GM12875 (cell line): ENCODE data around the gene PCCA.
"Not testable (repeated sequence)": the region's sequence is repeated elsewhere in the genome, so short reads cannot be mapped to it uniquely, and the experiment has no call there.

Source experiments
- H3K4me3 ChIP-seq: one replicate; pipeline ENCODE4 v1.5.1; 2011; ENCODE audit warnings: low read depth, low read length, control low read depth
- TF ChIP-seq, protein P1 (sequence below): IDR thresholded peaks from 2 replicates; pipeline ENCODE4 v1.5.1; 2011; ENCODE audit warnings: low read depth, mild to moderate bottlenecking, control low read depth, inconsistent platforms, low read length, moderate library complexity, borderline replicate concordance; ENCODE audit not compliant: insufficient read depth

The PCCA gene

DNA sequence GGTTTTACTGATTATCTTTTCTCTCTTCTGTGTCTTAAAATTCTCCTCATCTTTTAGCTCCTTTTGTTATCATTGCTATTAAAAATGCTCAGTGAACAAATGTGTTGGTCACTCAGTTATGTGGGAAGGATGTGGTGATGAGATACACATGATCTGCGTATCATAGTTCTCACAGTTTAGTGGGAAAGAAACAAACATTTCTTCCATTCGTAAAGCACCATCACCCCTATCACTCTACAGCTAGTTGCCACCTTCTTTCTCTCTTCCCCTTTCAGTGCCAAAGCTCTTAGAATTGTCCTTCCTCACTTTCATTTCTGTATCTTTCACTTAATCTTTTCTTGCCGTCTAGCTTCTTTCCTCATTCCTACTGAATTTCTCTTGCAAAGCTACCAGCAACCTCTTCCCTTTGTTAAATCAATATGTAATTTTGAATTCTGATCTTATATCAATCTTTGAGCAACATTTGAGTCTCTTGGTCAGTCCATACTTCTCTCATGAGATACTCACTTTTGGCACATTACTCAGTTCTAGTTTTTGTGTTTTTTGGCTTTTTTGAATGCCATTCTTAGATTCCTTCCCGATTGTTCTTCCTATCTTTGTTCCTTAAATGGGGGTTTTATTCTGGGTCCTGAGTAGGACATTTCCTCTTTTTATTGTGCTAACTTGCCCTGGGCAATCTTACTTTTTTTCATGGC, 122.3 kb downstream of the PCCA start:
- no peak overlapping the region for H3K4me3 ChIP-seq

DNA sequence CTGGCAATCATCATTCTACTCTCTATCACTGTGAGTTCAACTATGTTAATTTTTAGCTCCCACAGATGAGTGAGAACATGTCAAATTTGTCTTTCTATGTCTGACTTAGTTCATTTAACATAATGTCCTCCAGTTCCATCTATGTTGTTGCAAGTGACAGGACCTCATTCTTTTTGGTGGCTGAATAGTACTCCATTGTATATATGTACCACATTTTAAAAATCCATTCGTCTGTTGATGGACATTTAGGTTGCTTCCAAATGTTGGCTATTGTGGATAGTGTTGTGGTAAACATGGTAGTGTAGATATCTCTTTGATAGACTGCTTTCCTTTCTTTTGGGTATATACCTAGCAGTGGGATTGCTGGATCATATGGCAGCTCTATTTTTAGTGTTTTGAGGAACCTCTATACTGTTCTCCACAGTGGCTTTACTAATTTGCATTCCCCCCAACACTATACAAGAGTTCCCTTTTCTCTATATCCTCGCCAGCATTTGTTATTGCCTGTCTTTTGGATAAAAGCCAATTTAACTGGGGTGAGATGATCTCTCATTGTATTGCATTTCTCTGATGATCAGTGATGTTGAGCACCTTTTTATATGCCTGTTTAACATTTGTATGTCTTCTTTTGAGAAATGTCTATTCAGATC, 124.1 kb downstream of the PCCA start:
- TF ChIP-seq, protein P1, sequence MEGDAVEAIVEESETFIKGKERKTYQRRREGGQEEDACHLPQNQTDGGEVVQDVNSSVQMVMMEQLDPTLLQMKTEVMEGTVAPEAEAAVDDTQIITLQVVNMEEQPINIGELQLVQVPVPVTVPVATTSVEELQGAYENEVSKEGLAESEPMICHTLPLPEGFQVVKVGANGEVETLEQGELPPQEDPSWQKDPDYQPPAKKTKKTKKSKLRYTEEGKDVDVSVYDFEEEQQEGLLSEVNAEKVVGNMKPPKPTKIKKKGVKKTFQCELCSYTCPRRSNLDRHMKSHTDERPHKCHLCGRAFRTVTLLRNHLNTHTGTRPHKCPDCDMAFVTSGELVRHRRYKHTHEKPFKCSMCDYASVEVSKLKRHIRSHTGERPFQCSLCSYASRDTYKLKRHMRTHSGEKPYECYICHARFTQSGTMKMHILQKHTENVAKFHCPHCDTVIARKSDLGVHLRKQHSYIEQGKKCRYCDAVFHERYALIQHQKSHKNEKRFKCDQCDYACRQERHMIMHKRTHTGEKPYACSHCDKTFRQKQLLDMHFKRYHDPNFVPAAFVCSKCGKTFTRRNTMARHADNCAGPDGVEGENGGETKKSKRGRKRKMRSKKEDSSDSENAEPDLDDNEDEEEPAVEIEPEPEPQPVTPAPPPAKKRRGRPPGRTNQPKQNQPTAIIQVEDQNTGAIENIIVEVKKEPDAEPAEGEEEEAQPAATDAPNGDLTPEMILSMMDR, result no peak
- no peak overlapping the region for H3K4me3 ChIP-seq

More for the DNA sequence above, 122.3 kb downstream of the PCCA start:
- TF ChIP-seq, protein P1, result no peak

DNA sequence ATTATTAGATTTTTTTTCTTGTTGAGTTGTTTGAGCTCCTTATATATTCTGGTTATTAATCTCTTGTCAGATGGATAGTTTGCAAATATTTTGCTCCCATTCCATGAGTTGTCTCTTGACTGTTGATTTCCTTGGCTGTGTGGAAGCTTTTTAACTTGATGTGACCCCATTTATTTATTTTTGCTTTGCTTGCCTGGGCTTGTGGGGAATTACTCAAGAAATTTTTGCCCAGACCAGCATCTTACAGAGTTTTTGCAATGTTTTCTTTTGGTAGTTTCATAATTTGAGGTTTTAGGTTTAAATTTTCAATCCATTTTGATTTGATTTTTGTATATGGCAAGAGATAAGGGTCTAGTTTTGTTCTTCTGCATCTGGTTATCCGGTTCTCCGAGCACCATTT, 124.7 kb downstream of the PCCA start:
- H3K4me3 ChIP-seq, result no peak overlapping the region
- TF ChIP-seq, protein P1, result no peak

DNA sequence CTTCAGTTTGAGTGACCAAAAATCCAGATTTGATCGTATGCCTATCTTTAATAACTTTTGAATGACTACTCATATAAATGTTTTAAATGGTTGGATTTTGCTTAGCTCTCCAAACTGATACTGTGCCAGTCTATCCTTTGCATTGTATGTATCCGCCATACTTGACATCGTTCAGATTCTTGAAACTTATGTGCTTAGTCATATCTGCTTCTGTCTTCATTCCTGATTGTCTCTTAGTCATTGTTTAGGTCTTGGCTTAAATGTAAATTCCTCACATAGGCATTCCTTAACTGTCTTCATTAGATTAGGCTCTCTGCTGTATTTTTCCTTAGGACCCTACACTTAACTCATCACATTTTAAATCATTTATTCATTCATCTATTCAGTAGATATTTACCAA, 126.0 kb downstream of the PCCA start:
- TF ChIP-seq, protein P1, result no peak
- H3K4me3 ChIP-seq, result no peak overlapping the region

DNA sequence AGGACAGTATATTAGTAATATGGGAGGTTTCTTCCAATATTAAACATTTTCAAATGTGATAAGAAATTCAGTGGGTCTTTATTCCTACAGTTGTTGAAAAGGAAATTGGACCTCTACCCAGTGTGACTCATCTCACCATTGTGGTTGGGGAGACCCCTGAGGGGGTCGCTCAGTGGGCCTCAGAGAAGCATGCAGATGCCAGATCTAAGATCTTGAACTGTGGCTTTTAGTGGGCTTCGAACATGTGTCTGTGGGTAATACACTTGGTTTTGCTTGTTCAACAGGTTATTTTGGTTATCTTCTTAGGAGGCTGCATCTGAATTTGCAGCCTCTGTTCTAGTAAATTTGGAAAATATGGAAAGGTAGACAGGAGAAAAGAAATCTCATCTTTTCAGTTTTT, 132.3 kb downstream of the PCCA start:
- TF ChIP-seq, protein P1, result no peak
- H3K4me3 ChIP-seq, result no peak overlapping the region

DNA sequence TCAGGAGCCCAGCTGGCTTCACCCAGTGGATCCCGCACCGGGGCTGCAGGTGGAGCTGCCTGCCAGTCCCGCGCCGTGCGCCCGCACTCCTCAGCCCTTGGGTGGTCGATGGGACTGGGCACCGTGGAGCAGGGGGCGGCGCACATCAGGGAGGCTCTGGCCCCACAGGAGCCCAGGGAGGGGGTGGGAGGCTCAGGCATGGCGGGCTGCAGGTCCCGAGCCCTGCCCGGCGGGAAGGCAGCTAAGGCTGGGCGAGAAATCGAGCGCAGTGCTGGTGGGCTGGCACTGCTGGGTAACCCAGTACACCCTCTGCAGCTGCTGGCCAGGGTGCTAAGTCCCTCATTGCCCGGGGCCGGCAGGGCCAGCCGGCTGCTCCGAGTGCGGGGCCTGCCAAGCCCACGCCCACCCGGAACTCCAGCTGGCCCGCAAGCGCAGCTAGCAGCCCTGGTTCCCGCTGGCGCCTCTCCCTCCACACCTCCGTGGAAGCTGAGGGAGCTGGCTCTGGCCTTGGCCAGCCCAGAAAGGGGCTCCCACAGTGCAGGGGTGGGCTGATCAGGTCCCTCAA, 135.2 kb downstream of the PCCA start:
- H3K4me3 ChIP-seq, result not testable (repeated sequence)

DNA sequence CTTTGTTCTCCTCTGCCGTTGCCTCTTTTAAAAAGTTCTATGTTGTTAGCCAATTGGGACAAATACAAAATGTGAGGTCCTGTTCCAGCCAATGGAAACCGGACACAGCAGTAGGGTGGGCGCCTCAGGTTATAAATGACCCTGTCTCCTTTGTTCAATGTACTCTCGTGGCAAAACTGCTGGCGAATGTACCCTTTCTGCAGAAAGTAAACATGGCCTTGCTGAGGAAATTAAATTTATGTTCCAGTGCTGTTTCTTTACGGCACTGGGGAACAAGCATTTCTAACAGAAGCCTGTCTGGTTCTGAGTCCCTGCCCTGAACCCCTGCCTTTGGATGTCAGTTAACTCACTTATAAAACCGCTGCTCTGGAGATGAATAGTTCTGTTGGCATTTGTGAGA, 140.7 kb downstream of the PCCA start:
- no peak overlapping the region for H3K4me3 ChIP-seq
- TF ChIP-seq, protein P1, result no peak
